Thoracic aorta (tissue), 2 donors: ENCODE data around the gene USP13. TPM values are rescaled to one million over a fixed set of nuclear protein-coding genes. Genes with fewer than 3 reads are reported as not detected.

Experiments
- ATAC-seq: fragments of 150-250 bp; one replicate; pipeline ENCODE4 v1.8.0; 2017; ENCODE audit warnings: low read depth; ENCODE audit not compliant: insufficient number of reproducible peaks, low FRiP score
- DNase-seq: peaks from one replicate; pipeline ENCODE4 v3.0.0-alpha.2; 2020; ENCODE audit warnings: low spot score
- H3K27ac ChIP-seq, 2 donors: fragments of 200-600 bp; sonication (generic); 1 replicate in 1 of 2; 2 replicates in 1 of 2; pipeline ENCODE4 v1.5.1; 2016; ENCODE audit warnings: mild to moderate bottlenecking in 2 of 2, moderate library complexity in 2 of 2
- H3K27me3 ChIP-seq: fragments of 200-600 bp; sonication (generic); replicated peaks from 2 replicates; pipeline ENCODE4 v1.6.0; 2016; ENCODE audit warnings: mild to moderate bottlenecking; ENCODE audit not compliant: insufficient read depth
- H3K36me3 ChIP-seq: fragments of 200-600 bp; sonication (generic); one replicate; pipeline ENCODE4 v1.5.1; 2016
- H3K4me1 ChIP-seq, 2 donors: fragments of 200-600 bp; sonication (generic); 1 replicate in 1 of 2; 2 replicates in 1 of 2; pipeline versions ENCODE4 v1.5.1 to v1.6.0; 2016; ENCODE audit warnings: low read depth in 2 of 2, mild to moderate bottlenecking in 1 of 2; ENCODE audit not compliant: control insufficient read depth in 1 of 2
- H3K4me3 ChIP-seq: fragments of 200-600 bp; sonication (generic); 2 replicates; pipeline ENCODE4 v1.5.1; 2016; ENCODE audit warnings: mild to moderate bottlenecking
- H3K9me3 ChIP-seq: fragments of 200-600 bp; sonication (generic); 2 replicates; pipeline ENCODE4 v1.5.1; 2016
- CTCF ChIP-seq: fragments of 200-600 bp; sonication (generic); IDR thresholded peaks from one replicate; pipeline ENCODE4 v1.5.1; 2019; ENCODE audit warnings: antibody characterized with exemption
- total RNA-seq, 2 donors: library from RNA; depleted of rRNA; stranded (reverse); fragments of >200 nt; gene quantifications; one replicate each; pipeline versions ENCODE4 v1.1.0 to v1.2.3, GENCODE V29; 2016

USP13 gene
- total RNA-seq, 2 donors from 2014 or later: 5.1 to 8.2 TPM

GRCh38 chr3:179819379-179819778 lies 166.5 kb downstream of the USP13 start:
- Histone ChIP-seq H3K9me3 (no peaks in the 10 kb centered on the region), H3K27me3 (no peaks in the 10 kb centered on the region), H3K4me1 (no peaks in the 10 kb centered on the region), H3K36me3 (no peaks in the 10 kb centered on the region), H3K27ac (no peak overlapping the region), H3K4me3 (no peak overlapping the region)
- DNase-seq: no peak
- no peak for TF ChIP-seq CTCF
- no peak for ATAC-seq

- ATAC-seq: no peak
Observed at GRCh38 chr3:179822296-179822695, 169.5 kb downstream of the USP13 start.

GRCh38 chr3:179825527-179826246 lies 172.8 kb downstream of the USP13 start:
- Histone ChIP-seq H3K27ac (no peak overlapping the region), H3K4me3 (no peak overlapping the region), H3K9me3 (no peaks in the 10 kb centered on the region), H3K4me1 (no peaks in the 10 kb centered on the region), H3K36me3 (no peaks in the 10 kb centered on the region), H3K27me3 (no peaks in the 10 kb centered on the region)
- DNase-seq (no peak), ATAC-seq (no peak)
- TF ChIP-seq CTCF: no peak

More at GRCh38 chr3:179822296-179822695, 169.5 kb downstream of the USP13 start:
- no peak for TF ChIP-seq CTCF
- no peak overlapping the region for H3K4me3 ChIP-seq
- H3K27me3 ChIP-seq: no peaks in the 10 kb centered on the region
- H3K4me1 ChIP-seq: no peaks in the 10 kb centered on the region
- DNase-seq: no peak
- H3K27ac ChIP-seq: no peak overlapping the region
- no peaks in the 10 kb centered on the region for H3K36me3 ChIP-seq
- no peaks in the 10 kb centered on the region for H3K9me3 ChIP-seq

GRCh38 chr3:179826247-179826637 lies 173.4 kb downstream of the USP13 start:
- Histone ChIP-seq H3K36me3 (no peaks in the 10 kb centered on the region), H3K9me3 (no peaks in the 10 kb centered on the region), H3K27ac (no peak overlapping the region), H3K4me1 (no peaks in the 10 kb centered on the region), H3K27me3 (no peaks in the 10 kb centered on the region), H3K4me3 (no peak overlapping the region)
- no peak for TF ChIP-seq CTCF
- DNase-seq (no peak), ATAC-seq (no peak)

GRCh38 chr3:179828738-179829137 lies 175.9 kb downstream of the USP13 start:
- H3K36me3 ChIP-seq: no peaks in the 10 kb centered on the region
- H3K27me3 ChIP-seq: no peaks in the 10 kb centered on the region
- DNase-seq: no peak
- H3K4me1 ChIP-seq: no peaks in the 10 kb centered on the region
- no peak for ATAC-seq
- TF ChIP-seq CTCF: no peak
- no peak overlapping the region for H3K27ac ChIP-seq
- no peak overlapping the region for H3K4me3 ChIP-seq
- H3K9me3 ChIP-seq: no peaks in the 10 kb centered on the region
